Natural killer cell (primary cell): ENCODE data around the gene ANGPTL8. TPM values are rescaled to one million over a fixed set of nuclear protein-coding genes. Genes with fewer than 3 reads are reported as not detected.

Experiments used
- ATAC-seq, 3 donors: fragments of 150-1000 bp in 2 of 3; fragments of 200-7000 bp in 1 of 3; cut with Tn5 transposase; 1 replicate in 1 of 3; 2 replicates in 2 of 3; pipeline ENCODE4 v1.10.0; 2021; ENCODE audit warnings: mild to moderate bottlenecking in 2 of 3, moderate library complexity in 2 of 3
- DNase-seq, 2 donors: peaks; one replicate each; pipeline versions ENCODE4 v3.0.0 to v3.0.0-alpha.2; 2013 to 2021; ENCODE audit warnings: mixed read lengths in 1 of 2
- H3K27ac ChIP-seq: one replicate; pipeline ENCODE4 v1.5.1; 2013; ENCODE audit warnings: mild to moderate bottlenecking, low read length
- H3K27me3 ChIP-seq: one replicate; pipeline ENCODE4 v1.6.1; 2013; ENCODE audit warnings: low read length; ENCODE audit not compliant: control insufficient read depth, insufficient read depth
- H3K36me3 ChIP-seq: one replicate; pipeline ENCODE4 v1.6.1; 2013; ENCODE audit warnings: low read length; ENCODE audit not compliant: control insufficient read depth, insufficient read depth
- H3K4me1 ChIP-seq: one replicate; pipeline ENCODE4 v1.6.1; 2013; ENCODE audit warnings: low read length; ENCODE audit not compliant: control insufficient read depth, insufficient read depth
- H3K4me3 ChIP-seq: one replicate; pipeline ENCODE4 v1.5.1; 2013; ENCODE audit warnings: low read length
- H3K9me3 ChIP-seq: one replicate; pipeline ENCODE4 v1.6.1; 2013; ENCODE audit warnings: low read length; ENCODE audit not compliant: control insufficient read depth, insufficient read depth
- H3K27ac Mint-ChIP-seq, 2 donors: one replicate each; pipeline ENCODE4 v1.8.0; 2022; ENCODE audit warnings: mild to moderate bottlenecking in 2 of 2, mixed read lengths in 2 of 2, moderate library complexity in 1 of 2
- H3K27me3 Mint-ChIP-seq, 2 donors: one replicate each; pipeline ENCODE4 v1.8.0; 2022; ENCODE audit warnings: low read depth in 2 of 2, mixed read lengths in 2 of 2
- H3K36me3 Mint-ChIP-seq: one replicate; pipeline ENCODE4 v1.8.0; 2022; ENCODE audit warnings: mixed read lengths
- H3K4me1 Mint-ChIP-seq, 2 donors: one replicate each; pipeline ENCODE4 v1.8.0; 2022; ENCODE audit warnings: mixed read lengths in 2 of 2
- H3K4me3 Mint-ChIP-seq: one replicate; pipeline ENCODE4 v1.8.0; 2022; ENCODE audit warnings: mild to moderate bottlenecking, moderate library complexity, mixed read lengths
- H3K9me3 Mint-ChIP-seq, 2 donors: one replicate each; pipeline ENCODE4 v1.8.0; 2022; ENCODE audit warnings: mixed read lengths in 2 of 2
- CTCF ChIP-seq: fragments of 200-600 bp; IDR thresholded peaks from one replicate; pipeline ENCODE4 v1.8.0; 2022; ENCODE audit warnings: antibody characterized with exemption
- WGBS: methylation state at CpG from one replicate; pipeline ENCODE4 v1.1.7; 2013; ENCODE audit warnings: missing lambda C conversion rate; ENCODE audit not compliant: insufficient coverage; 5-methylcytosine and 5-hydroxymethylcytosine counted together
- intact Hi-C: fragments of 100-400 bp; cut with micrococcal nuclease; formaldehyde crosslinking; loops from one replicate; pipeline ENCODE4 v1.14.2; 2022
- total RNA-seq, 4 donors: library from RNA; stranded (reverse); fragments of 120-200 nt in 1 of 4; gene quantifications; one replicate each; pipeline versions ENCODE4 v1.2.3 to v1.2.4, GENCODE V29; 2013 to 2022

The ANGPTL8 gene
- total RNA-seq, 3 donors from 2014 or later (not counting 1 experiment from before 2014, with no cell fraction given), result not detected

GRCh38 chr19:11246941-11247340 is 7.5 kb downstream of the ANGPTL8 start:
- Mint-ChIP-seq H3K27ac (no peak overlapping the region), H3K4me3 (no peak overlapping the region), H3K36me3 (no peaks in the 10 kb centered on the region), H3K9me3 (no peaks in the 10 kb centered on the region), H3K27me3 (peaks cover 8 to 12% of the 10 kb centered on the region in 2 donors), H3K4me1 (peaks cover 6 to 7% of the 10 kb centered on the region in 2 donors)
- ATAC-seq (no peak), DNase-seq (no peak)
- no peaks in the 10 kb centered on the region for H3K36me3 ChIP-seq
- WGBS, result 89% methylated on average over 11 of the region's 11 CpGs
- H3K4me1 ChIP-seq, result peaks cover 8% of the 10 kb centered on the region
- intact Hi-C loops, result no loop called here
- no peaks in the 10 kb centered on the region for H3K27me3 ChIP-seq
- no peak overlapping the region for H3K27ac ChIP-seq
- H3K4me3 ChIP-seq, result no peak overlapping the region
- TF ChIP-seq CTCF, result no peak
- no peaks in the 10 kb centered on the region for H3K9me3 ChIP-seq

GRCh38 chr19:11247391-11247790 is 8.0 kb downstream of the ANGPTL8 start:
- ATAC-seq (no peak), DNase-seq (no peak)
- H3K36me3 Mint-ChIP-seq, result no peaks in the 10 kb centered on the region
- peaks cover 8% of the 10 kb centered on the region for H3K4me1 ChIP-seq
- H3K36me3 ChIP-seq, result no peaks in the 10 kb centered on the region
- no peaks in the 10 kb centered on the region for H3K9me3 ChIP-seq
- no peak for TF ChIP-seq CTCF
- H3K4me3 ChIP-seq, result no peak overlapping the region
- WGBS, result 90% methylated on average over 10 of the region's 10 CpGs
- intact Hi-C loops, result no loop called here
- H3K27me3 Mint-ChIP-seq, result peaks cover 8 to 12% of the 10 kb centered on the region in 2 donors
- H3K4me1 Mint-ChIP-seq, result peaks cover 6 to 7% of the 10 kb centered on the region in 2 donors
- H3K27ac ChIP-seq, result no peak overlapping the region
- no peaks in the 10 kb centered on the region for H3K27me3 ChIP-seq
- H3K27ac Mint-ChIP-seq, result no peak overlapping the region
- no peak overlapping the region for H3K4me3 Mint-ChIP-seq
- H3K9me3 Mint-ChIP-seq, result no peaks in the 10 kb centered on the region

GRCh38 chr19:11247934-11248333 is 8.5 kb downstream of the ANGPTL8 start:
- H3K9me3 Mint-ChIP-seq, result no peaks in the 10 kb centered on the region
- Histone ChIP-seq H3K36me3 (no peaks in the 10 kb centered on the region), H3K4me3 (no peak overlapping the region), H3K9me3 (no peaks in the 10 kb centered on the region), H3K27ac (no peak overlapping the region), H3K4me1 (peaks cover 8% of the 10 kb centered on the region), H3K27me3 (no peaks in the 10 kb centered on the region)
- H3K27ac Mint-ChIP-seq, result no peak overlapping the region
- peaks cover 6 to 7% of the 10 kb centered on the region in 2 donors for H3K4me1 Mint-ChIP-seq
- ATAC-seq (no peak), DNase-seq (no peak)
- WGBS, result 93% methylated on average over 14 of the region's 14 CpGs
- TF ChIP-seq CTCF, result no peak
- no peaks in the 10 kb centered on the region for H3K36me3 Mint-ChIP-seq
- intact Hi-C loops, result no loop called here
- peaks cover 8 to 12% of the 10 kb centered on the region in 2 donors for H3K27me3 Mint-ChIP-seq
- H3K4me3 Mint-ChIP-seq, result no peak overlapping the region

- DNase-seq, result no peak
- peaks cover under 1 to 2% of the 10 kb centered on the region in 2 donors for H3K4me1 Mint-ChIP-seq
- no peak overlapping the region for H3K4me3 Mint-ChIP-seq
- no peak for TF ChIP-seq CTCF
- peaks cover 8% of the 10 kb centered on the region in 2 donors for H3K27me3 Mint-ChIP-seq
- no peak for ATAC-seq
- Histone ChIP-seq H3K36me3 (no peaks in the 10 kb centered on the region), H3K9me3 (no peaks in the 10 kb centered on the region), H3K27me3 (no peaks in the 10 kb centered on the region), H3K4me1 (no peaks in the 10 kb centered on the region), H3K27ac (no peak overlapping the region), H3K4me3 (no peak overlapping the region)
- intact Hi-C loops, result no loop called here
- H3K36me3 Mint-ChIP-seq, result no peaks in the 10 kb centered on the region
- WGBS, result 100% methylated on average over 1 of the region's 2 CpGs
- H3K27ac Mint-ChIP-seq, result no peak overlapping the region
- H3K9me3 Mint-ChIP-seq, result no peaks in the 10 kb centered on the region
Measured at GRCh38 chr19:11248852-11249251, 9.4 kb downstream of the ANGPTL8 start.
